ENCODE measurements around the gene TRAPPC4. TPM values are rescaled to one million over a fixed set of nuclear protein-coding genes. Genes with fewer than 3 reads are reported as not detected.

The TRAPPC4 gene
- total RNA-seq, 1 experiment from 2014 or later: 78.9 TPM

DNA sequence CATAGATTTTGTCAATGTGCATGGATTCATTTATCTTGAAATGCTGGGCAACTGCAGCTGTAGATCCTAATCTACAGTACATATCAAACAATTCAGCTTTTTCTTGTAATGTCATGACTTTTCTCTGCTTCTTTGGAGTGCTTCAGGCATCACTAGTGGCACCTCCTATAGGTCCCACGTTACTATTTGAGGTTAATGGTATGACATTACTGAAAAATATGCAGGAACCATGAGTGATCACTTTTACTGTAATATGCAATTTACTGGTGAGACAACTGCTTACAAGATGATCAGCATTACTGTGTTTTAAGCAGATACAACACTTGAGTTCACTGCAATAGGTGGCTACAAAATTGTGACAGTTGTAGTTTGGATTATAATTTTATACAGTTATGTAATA is 17.7 kb upstream of the TRAPPC4 start:
- Histone ChIP-seq H3K27ac (ENCODE audit: low read length) (no peak overlapping the region), H3K27me3 (ENCODE audit: control insufficient read depth, insufficient read depth, low read length) (no peaks in the 10 kb centered on the region), H3K9me3 (ENCODE audit: control insufficient read depth, insufficient read depth, low read depth, low read length) (no peaks in the 10 kb centered on the region), H3K36me3 (ENCODE audit: control insufficient read depth, insufficient read depth, low read length) (peaks cover 14% of the 10 kb centered on the region), H3K4me1 (ENCODE audit: control insufficient read depth, insufficient read depth, low read length) (peaks cover 16% of the 10 kb centered on the region), H3K4me3 (ENCODE audit: low read depth in 2 of 2, low read length in 2 of 2) (no peak overlapping the region)
- intact Hi-C loops (cut with micrococcal nuclease; ENCODE audit: unreplicated experiment) (no loop called here), in situ Hi-C loops (cut with HindIII; ENCODE audit: low pct_unique_long_range_greater_than_20kb, low sequenced_read_pairs) (no loop called here)
- DNase-seq (ENCODE audit: low read depth, low spot score): no peak
- ATAC-seq: no peak
- CTCF ChIA-PET: interaction anchor here (0.6 kb wide), 1 partner anchor 337 kb away, joined by 25 read pairs; no protein-coding TSS in a partner anchor
- BruUV-seq (replicated peaks): no TSS peak
- POLR2A ChIA-PET: no interaction called here
- TF ChIP-seq TCF7L2 (IDR thresholded peaks at IDR 0.05; ENCODE audit: low read depth, low read length): no peak
- no peak for TF ChIP-seq REST (IDR thresholded peaks at IDR 0.05; ENCODE audit: insufficient read depth in 1 of 2, low read depth in 2 of 2, low read length in 1 of 2)
- no peak for TF ChIP-seq CTCF (IDR thresholded peaks at IDR 0.05)
- TF ChIP-seq SIN3A (IDR thresholded peaks at IDR 0.05; ENCODE audit: borderline replicate concordance, insufficient read depth, low read depth, low read length): no peak
- TF ChIP-seq POLR2AphosphoS5 (IDR thresholded peaks at IDR 0.05; ENCODE audit: low read depth, low read length): no peak

- ATAC-seq (no peak), DNase-seq (ENCODE audit: low read depth, low spot score) (no peak)
- ChIA-PET CTCF (no interaction called here), POLR2A (no interaction called here)
- in situ Hi-C loops (cut with HindIII; ENCODE audit: low pct_unique_long_range_greater_than_20kb, low sequenced_read_pairs): no loop called here
- H3K9me3 ChIP-seq (ENCODE audit: control insufficient read depth, insufficient read depth, low read depth, low read length): no peaks in the 10 kb centered on the region
- no TSS peak for BruUV-seq (replicated peaks)
- H3K27ac ChIP-seq (ENCODE audit: low read length): no peak overlapping the region
- no peaks in the 10 kb centered on the region for H3K4me1 ChIP-seq (ENCODE audit: control insufficient read depth, insufficient read depth, low read length)
- no peaks in the 10 kb centered on the region for H3K36me3 ChIP-seq (ENCODE audit: control insufficient read depth, insufficient read depth, low read length)
- TF ChIP-seq REST (IDR thresholded peaks at IDR 0.05; ENCODE audit: insufficient read depth in 1 of 2, low read depth in 2 of 2, low read length in 1 of 2): no peak
- TF ChIP-seq CTCF (IDR thresholded peaks at IDR 0.05): no peak
- TF ChIP-seq SIN3A (IDR thresholded peaks at IDR 0.05; ENCODE audit: borderline replicate concordance, insufficient read depth, low read depth, low read length): no peak
- TF ChIP-seq TCF7L2 (IDR thresholded peaks at IDR 0.05; ENCODE audit: low read depth, low read length): no peak
- TF ChIP-seq POLR2AphosphoS5 (IDR thresholded peaks at IDR 0.05; ENCODE audit: low read depth, low read length): no peak
- intact Hi-C loops (cut with micrococcal nuclease; ENCODE audit: unreplicated experiment): no loop called here
- no peak overlapping the region for H3K4me3 ChIP-seq (ENCODE audit: low read depth in 2 of 2, low read length in 2 of 2)
- H3K27me3 ChIP-seq (ENCODE audit: control insufficient read depth, insufficient read depth, low read length): no peaks in the 10 kb centered on the region
Observed at GRCh38 chr11:119006656-119007055, 11.9 kb upstream of the TRAPPC4 start.

All from Panc1 (cell line).